Activated CD8-positive, alpha-beta T cell treated with anti-CD3 and anti-CD28 coated beads for 36 hours (primary cell): ENCODE measurements around the gene INPP5F. TPM values are rescaled to one million over a fixed set of nuclear protein-coding genes. Genes with fewer than 3 reads are reported as not detected.

Experiments
- ATAC-seq: fragments of 200-7000 bp; cut with Tn5 transposase; one replicate; pipeline ENCODE4 v1.10.0; 2021; ENCODE audit warnings: mild to moderate bottlenecking, moderate library complexity
- CTCF ChIA-PET: fragments of 350-600 bp; sonication (Branson Sonifier 250); formaldehyde crosslinking; loops from one replicate; lab custom pipeline; 2021; ENCODE audit warnings: antibody characterized with exemption; lab: Charles Lee
- POLR2A ChIA-PET: fragments of 350-600 bp; sonication (Branson Sonifier 250); formaldehyde crosslinking; loops from one replicate; lab custom pipeline; 2021; ENCODE audit warnings: antibody characterized with exemption; lab: Charles Lee
- DNase-seq: peaks from one replicate; pipeline ENCODE4 v3.0.0-alpha.2; 2020
- H3K27ac Mint-ChIP-seq: one replicate; pipeline ENCODE4 v1.8.0; 2021; ENCODE audit warnings: mild to moderate bottlenecking, mixed read lengths
- H3K27me3 Mint-ChIP-seq: one replicate; pipeline ENCODE4 v1.8.0; 2021; ENCODE audit warnings: mixed read lengths
- H3K36me3 Mint-ChIP-seq: one replicate; pipeline ENCODE4 v1.8.0; 2021; ENCODE audit warnings: low read depth, mixed read lengths
- H3K4me1 Mint-ChIP-seq: one replicate; pipeline ENCODE4 v1.8.0; 2021; ENCODE audit warnings: low read depth, mixed read lengths
- H3K4me3 Mint-ChIP-seq: one replicate; pipeline ENCODE4 v1.8.0; 2021; ENCODE audit warnings: mild to moderate bottlenecking, moderate library complexity, mixed read lengths
- H3K9me3 Mint-ChIP-seq: one replicate; pipeline ENCODE4 v1.8.0; 2021; ENCODE audit warnings: mixed read lengths
- CTCF ChIP-seq: fragments of 200-600 bp; IDR thresholded peaks from one replicate; pipeline ENCODE4 v1.8.0; 2022; ENCODE audit warnings: antibody characterized with exemption, mild to moderate bottlenecking
- intact Hi-C: fragments of 100-400 bp; cut with micrococcal nuclease; formaldehyde crosslinking; loops from one replicate; pipeline ENCODE4 v1.10.0; 2022
- total RNA-seq, 2 experiments: library from RNA; stranded (reverse); gene quantifications; one replicate each; pipeline ENCODE4 v1.2.3, GENCODE V29; 2021

INPP5F gene
- total RNA-seq, 2 experiments from 2014 or later, result 10.7 TPM

- Mint-ChIP-seq H3K4me3 (no peak overlapping the region), H3K27me3 (no peaks in the 10 kb centered on the region), H3K36me3 (peaks cover 3% of the 10 kb centered on the region), H3K27ac (no peak overlapping the region), H3K9me3 (no peaks in the 10 kb centered on the region), H3K4me1 (peaks cover 1% of the 10 kb centered on the region)
- ATAC-seq (no peak), DNase-seq (no peak)
- POLR2A ChIA-PET, result no interaction called here
- CTCF ChIA-PET, result interaction anchor here (0.7 kb wide), 1 partner anchor 70 kb away, joined by 3 read pairs; no protein-coding TSS in a partner anchor
- TF ChIP-seq CTCF, result no peak
- intact Hi-C loops, result no loop called here
Observed at GRCh38 chr10:119755446-119755845, 29.6 kb downstream of the INPP5F start.

GRCh38 chr10:119758448-119759195, 32.8 kb downstream of the INPP5F start:
- ChIA-PET CTCF (interaction anchor here (2.2 to 2.3 kb wide), 2 partner anchors 71 to 101 kb away, joined by 8 read pairs; no protein-coding TSS in a partner anchor), POLR2A (no interaction called here)
- no peak for DNase-seq
- no peak overlapping the region for H3K4me3 Mint-ChIP-seq
- ATAC-seq, result no peak
- no peak for TF ChIP-seq CTCF
- no peaks in the 10 kb centered on the region for H3K9me3 Mint-ChIP-seq
- intact Hi-C loops, result no loop called here
- H3K4me1 Mint-ChIP-seq, result peaks cover 11% of the 10 kb centered on the region
- H3K36me3 Mint-ChIP-seq, result peaks cover 4% of the 10 kb centered on the region
- no peak overlapping the region for H3K27ac Mint-ChIP-seq
- H3K27me3 Mint-ChIP-seq, result no peaks in the 10 kb centered on the region

- TF ChIP-seq CTCF, result no peak
- ChIA-PET POLR2A (no interaction called here), CTCF (interaction anchor here (1.1 to 2.5 kb wide), 4 partner anchors 9 to 100 kb away, joined by 3 to 13 read pairs (median 5); no protein-coding TSS in a partner anchor)
- no peak overlapping the region for H3K4me3 Mint-ChIP-seq
- H3K27me3 Mint-ChIP-seq, result no peaks in the 10 kb centered on the region
- H3K9me3 Mint-ChIP-seq, result no peaks in the 10 kb centered on the region
- DNase-seq, result no peak
- H3K4me1 Mint-ChIP-seq, result peaks cover 14% of the 10 kb centered on the region
- H3K36me3 Mint-ChIP-seq, result peaks cover 8% of the 10 kb centered on the region
- no peak overlapping the region for H3K27ac Mint-ChIP-seq
- no peak for ATAC-seq
- intact Hi-C loops, result no loop called here
Observed at GRCh38 chr10:119759832-119760231, 34.0 kb downstream of the INPP5F start.

- Mint-ChIP-seq H3K27me3 (no peaks in the 10 kb centered on the region), H3K4me3 (no peak overlapping the region)
- CTCF ChIA-PET, result interaction anchor here (1.1 to 2.5 kb wide), 4 partner anchors 11 to 98 kb away, joined by 3 to 13 read pairs (median 5); no protein-coding TSS in a partner anchor
Observed at GRCh38 chr10:119761106-119761505, 35.3 kb downstream of the INPP5F start.

More at GRCh38 chr10:119761106-119761505, 35.3 kb downstream of the INPP5F start:
- no peak for DNase-seq
- no peak for TF ChIP-seq CTCF
- POLR2A ChIA-PET, result no interaction called here
- Mint-ChIP-seq H3K9me3 (no peaks in the 10 kb centered on the region), H3K4me1 (peaks cover 14% of the 10 kb centered on the region), H3K36me3 (peaks cover 11% of the 10 kb centered on the region), H3K27ac (no peak overlapping the region)
- ATAC-seq, result no peak
- intact Hi-C loops, result no loop called here
